Measurements from ENCODE around the gene TET3. TPM values are rescaled to one million over a fixed set of nuclear protein-coding genes. Genes with fewer than 3 reads are reported as not detected.

The TET3 gene
- total and polyA plus RNA-seq, 4 donors = 4.6 to 26.9 (median 14.6) TPM

- TF ChIP-seq CTCF (IDR thresholded peaks at IDR 0.05; ENCODE audit: control extremely low read depth, extremely low read depth) = no peak
- WGBS, 2 donors = 33 to 57% methylated on average over 3 of the region's 3 CpGs
- Histone ChIP-seq H3K4me3 (no peak overlapping the region), H3K4me1 (ENCODE audit: control insufficient read depth in 5 of 5, insufficient read depth in 5 of 5, low read length in 5 of 5) (peaks cover 0 to 12% (median 5%) of the 10 kb centered on the region in 5 donors), H3K27ac (ENCODE audit: low read depth in 1 of 2, low read length in 1 of 2) (no peak overlapping the region), H3K36me3 (ENCODE audit: control insufficient read depth in 4 of 4, insufficient read depth in 4 of 4, low read length in 4 of 4) (no peaks in the 10 kb centered on the region), H3K27me3 (ENCODE audit: control insufficient read depth in 3 of 3, insufficient read depth in 3 of 3, low read length in 2 of 3) (no peaks in the 10 kb centered on the region), H3K9ac (ENCODE audit: insufficient read depth in 1 of 2, low read length in 2 of 2) (no peak overlapping the region), H3K9me3 (ENCODE audit: control insufficient read depth in 4 of 4, insufficient read depth in 3 of 4, low read length in 3 of 4) (no peaks in the 10 kb centered on the region)
- ATAC-seq (ENCODE audit: insufficient read depth, low FRiP score) = no peak
- no peak for DNase-seq
These were observed 11.9 kb upstream of the TET3 start for GRCh38 chr2:73972846-73973245.

- peaks cover 0 to 13% (median 4%) of the 10 kb centered on the region in 5 donors for H3K4me1 ChIP-seq (ENCODE audit: control insufficient read depth in 5 of 5, insufficient read depth in 5 of 5, low read length in 5 of 5)
- H3K9ac ChIP-seq (ENCODE audit: insufficient read depth in 1 of 2, low read length in 2 of 2) = no peak overlapping the region
- H3K4me3 ChIP-seq = no peak overlapping the region
- no peaks in the 10 kb centered on the region for H3K9me3 ChIP-seq (ENCODE audit: control insufficient read depth in 4 of 4, insufficient read depth in 3 of 4, low read length in 3 of 4)
- DNase-seq (no peak), ATAC-seq (ENCODE audit: insufficient read depth, low FRiP score) (no peak)
- peaks cover 0 to 18% (median 14%) of the 10 kb centered on the region in 3 donors for H3K27me3 ChIP-seq (ENCODE audit: control insufficient read depth in 3 of 3, insufficient read depth in 3 of 3, low read length in 2 of 3)
- TF ChIP-seq CTCF (IDR thresholded peaks at IDR 0.05; ENCODE audit: control extremely low read depth, extremely low read depth) = no peak
- no peak overlapping the region for H3K27ac ChIP-seq (ENCODE audit: low read depth in 1 of 2, low read length in 1 of 2)
- H3K36me3 ChIP-seq (ENCODE audit: control insufficient read depth in 4 of 4, insufficient read depth in 4 of 4, low read length in 4 of 4) = no peaks in the 10 kb centered on the region
- WGBS, 2 donors = 84 to 91% methylated on average over 3 of the region's 3 CpGs
These were observed 9.0 kb upstream of the TET3 start for GRCh38 chr2:73975731-73976130.

- H3K9ac ChIP-seq (ENCODE audit: insufficient read depth in 1 of 2, low read length in 2 of 2) = no peak overlapping the region
- ATAC-seq (ENCODE audit: insufficient read depth, low FRiP score) (no peak), DNase-seq (no peak)
- 95 to 100% methylated on average over 1 of the region's 1 CpG for WGBS, 2 donors
- peaks cover 0 to 14% (median 4%) of the 10 kb centered on the region in 5 donors for H3K4me1 ChIP-seq (ENCODE audit: control insufficient read depth in 5 of 5, insufficient read depth in 5 of 5, low read length in 5 of 5)
- no peak for TF ChIP-seq CTCF (IDR thresholded peaks at IDR 0.05; ENCODE audit: control extremely low read depth, extremely low read depth)
- H3K4me3 ChIP-seq = no peak overlapping the region
- H3K36me3 ChIP-seq (ENCODE audit: control insufficient read depth in 4 of 4, insufficient read depth in 4 of 4, low read length in 4 of 4) = no peaks in the 10 kb centered on the region
- peaks cover 0 to 22% (median 16%) of the 10 kb centered on the region in 3 donors for H3K27me3 ChIP-seq (ENCODE audit: control insufficient read depth in 3 of 3, insufficient read depth in 3 of 3, low read length in 2 of 3)
- H3K27ac ChIP-seq (ENCODE audit: low read depth in 1 of 2, low read length in 1 of 2) = no peak overlapping the region
- no peaks in the 10 kb centered on the region for H3K9me3 ChIP-seq (ENCODE audit: control insufficient read depth in 4 of 4, insufficient read depth in 3 of 4, low read length in 3 of 4)
These were observed 7.9 kb upstream of the TET3 start for GRCh38 chr2:73976803-73977202.

GRCh38 chr2:73977466-73977865, 7.2 kb upstream of the TET3 start:
- WGBS, 2 donors = 97 to 100% methylated on average over 2 of the region's 2 CpGs
- H3K4me3 ChIP-seq = no peak overlapping the region
- no peak overlapping the region for H3K9ac ChIP-seq (ENCODE audit: insufficient read depth in 1 of 2, low read length in 2 of 2)
- DNase-seq (no peak), ATAC-seq (ENCODE audit: insufficient read depth, low FRiP score) (no peak)
- H3K4me1 ChIP-seq (ENCODE audit: control insufficient read depth in 5 of 5, insufficient read depth in 5 of 5, low read length in 5 of 5) = peaks cover 0 to 16% (median 6%) of the 10 kb centered on the region in 5 donors
- H3K9me3 ChIP-seq (ENCODE audit: control insufficient read depth in 4 of 4, insufficient read depth in 3 of 4, low read length in 3 of 4) = no peaks in the 10 kb centered on the region
- H3K27ac ChIP-seq (ENCODE audit: low read depth in 1 of 2, low read length in 1 of 2) = no peak overlapping the region
- no peaks in the 10 kb centered on the region for H3K36me3 ChIP-seq (ENCODE audit: control insufficient read depth in 4 of 4, insufficient read depth in 4 of 4, low read length in 4 of 4)
- TF ChIP-seq CTCF (IDR thresholded peaks at IDR 0.05; ENCODE audit: control extremely low read depth, extremely low read depth) = no peak
- peaks cover 0 to 22% (median 17%) of the 10 kb centered on the region in 3 donors for H3K27me3 ChIP-seq (ENCODE audit: control insufficient read depth in 3 of 3, insufficient read depth in 3 of 3, low read length in 2 of 3)
